Glutamatergic neuron (in vitro differentiated cells): ENCODE data around the gene JAG1. TPM values are rescaled to one million over a fixed set of nuclear protein-coding genes. Genes with fewer than 3 reads are reported as not detected.

Experiments
- DNase-seq: peaks from one replicate; pipeline ENCODE4 v3.0.0; 2022
- H3K27ac Mint-ChIP-seq: one replicate; pipeline ENCODE4 v1.8.0; 2020; ENCODE audit warnings: mild to moderate bottlenecking, mixed read lengths, inconsistent platforms; ENCODE audit not compliant: unreplicated experiment
- H3K27me3 Mint-ChIP-seq: one replicate; pipeline ENCODE4 v1.8.0; 2020; ENCODE audit warnings: mild to moderate bottlenecking, moderate library complexity, mixed read lengths, inconsistent platforms; ENCODE audit not compliant: unreplicated experiment
- H3K36me3 Mint-ChIP-seq: one replicate; pipeline ENCODE4 v1.8.0; 2020; ENCODE audit warnings: mild to moderate bottlenecking, mixed read lengths, inconsistent platforms; ENCODE audit not compliant: unreplicated experiment
- H3K4me1 Mint-ChIP-seq: one replicate; pipeline ENCODE4 v1.8.0; 2020; ENCODE audit warnings: mild to moderate bottlenecking, low read depth, mixed read lengths, inconsistent platforms; ENCODE audit not compliant: unreplicated experiment
- H3K4me3 Mint-ChIP-seq: one replicate; pipeline ENCODE4 v1.8.0; 2020; ENCODE audit warnings: mild to moderate bottlenecking, mixed read lengths, inconsistent platforms; ENCODE audit not compliant: unreplicated experiment
- H3K9me3 Mint-ChIP-seq: one replicate; pipeline ENCODE4 v1.8.0; 2020; ENCODE audit warnings: mild to moderate bottlenecking, moderate library complexity, mixed read lengths, inconsistent platforms; ENCODE audit not compliant: unreplicated experiment
- CTCF ChIP-seq: fragments of 200-600 bp; sonication (generic); IDR thresholded peaks from one replicate; pipeline ENCODE4 v1.5.0; 2021; ENCODE audit not compliant: partially characterized antibody, unreplicated experiment
- total RNA-seq: library from RNA; stranded (reverse); fragmentation: NEBNext Ultra II Directional; extraction: Animal tissue kit (Norgen Biotek cat#: 25700); gene quantifications from one replicate; pipeline ENCODE4 v1.2.1, GENCODE V29; 2021; ENCODE audit not compliant: unreplicated experiment

Gene JAG1
- total RNA-seq, 1 donor from 2014 or later = 11.4 TPM

GRCh38 chr20:10640897-10641296 lies 32.9 kb downstream of the JAG1 start:
- Mint-ChIP-seq H3K4me3 (no peak overlapping the region), H3K9me3 (peaks cover 3% of the 10 kb centered on the region), H3K36me3 (peaks cover 5% of the 10 kb centered on the region), H3K27ac (no peak overlapping the region), H3K27me3 (peaks cover 2% of the 10 kb centered on the region), H3K4me1 (peaks cover 16% of the 10 kb centered on the region)
- no peak for TF ChIP-seq CTCF
- no peak for DNase-seq

GRCh38 chr20:10639737-10640556 lies 33.9 kb downstream of the JAG1 start:
- DNase-seq = no peak

GRCh38 chr20:10639077-10639736 lies 34.6 kb downstream of the JAG1 start:
- no peak overlapping the region for H3K27ac Mint-ChIP-seq
- peaks cover 5% of the 10 kb centered on the region for H3K36me3 Mint-ChIP-seq
- peaks cover 2% of the 10 kb centered on the region for H3K27me3 Mint-ChIP-seq
- no peak for TF ChIP-seq CTCF
- peaks cover 6% of the 10 kb centered on the region for H3K4me1 Mint-ChIP-seq
- H3K4me3 Mint-ChIP-seq = no peak overlapping the region
- peaks cover 3% of the 10 kb centered on the region for H3K9me3 Mint-ChIP-seq
- DNase-seq = no peak

More at GRCh38 chr20:10639737-10640556, 33.9 kb downstream of the JAG1 start:
- H3K27me3 Mint-ChIP-seq = peaks cover 2% of the 10 kb centered on the region
- no peak overlapping the region for H3K27ac Mint-ChIP-seq
- peaks cover 3% of the 10 kb centered on the region for H3K9me3 Mint-ChIP-seq
- peaks cover 5% of the 10 kb centered on the region for H3K36me3 Mint-ChIP-seq
- no peak overlapping the region for H3K4me3 Mint-ChIP-seq
- no peak for TF ChIP-seq CTCF
- peaks cover 13% of the 10 kb centered on the region for H3K4me1 Mint-ChIP-seq

GRCh38 chr20:10637563-10637962 lies 36.2 kb downstream of the JAG1 start:
- DNase-seq = no peak
- H3K27me3 Mint-ChIP-seq = peaks cover 2% of the 10 kb centered on the region
- H3K9me3 Mint-ChIP-seq = peaks cover 3% of the 10 kb centered on the region
- no peaks in the 10 kb centered on the region for H3K4me1 Mint-ChIP-seq
- no peak overlapping the region for H3K4me3 Mint-ChIP-seq
- TF ChIP-seq CTCF = no peak
- no peak overlapping the region for H3K27ac Mint-ChIP-seq
- peaks cover 5% of the 10 kb centered on the region for H3K36me3 Mint-ChIP-seq
